Mucosa of descending colon (tissue), 3 donors: ENCODE measurements around the gene ZSWIM6. TPM values are rescaled to one million over a fixed set of nuclear protein-coding genes. Genes with fewer than 3 reads are reported as not detected.
"Not testable (repeated sequence)": the region's sequence is repeated elsewhere in the genome, so short reads cannot be mapped to it uniquely, and the experiment has no call there.

Experiments
- ATAC-seq: fragments of 200-7000 bp; cut with Tn5 transposase; one replicate; pipeline ENCODE4 v1.9.1; 2020; ENCODE audit warnings: mild to moderate bottlenecking, moderate library complexity
- DNase-seq, 3 donors: peaks; one replicate each; pipeline ENCODE4 v3.0.0-alpha.2; 2020
- H3K36me3 ChIP-seq: fragments of 200-600 bp; one replicate; pipeline ENCODE4 v1.8.0; 2021; ENCODE audit warnings: low read depth, mild to moderate bottlenecking
- H3K4me1 ChIP-seq: fragments of 200-600 bp; one replicate; pipeline ENCODE4 v1.8.0; 2021; ENCODE audit warnings: low read depth, mild to moderate bottlenecking
- H3K4me3 ChIP-seq: fragments of 200-600 bp; one replicate; pipeline ENCODE4 v1.8.0; 2021; ENCODE audit warnings: mild to moderate bottlenecking
- H3K9me3 ChIP-seq: fragments of 200-600 bp; one replicate; pipeline ENCODE4 v1.8.0; 2021; ENCODE audit warnings: mild to moderate bottlenecking
- CTCF ChIP-seq: fragments of 200-600 bp; IDR thresholded peaks from one replicate; pipeline ENCODE4 v1.8.0; 2022; ENCODE audit warnings: antibody characterized with exemption, mild to moderate bottlenecking
- intact Hi-C, 2 donors: fragments of 100-400 bp; cut with DNase I in 1 of 2; cut with micrococcal nuclease in 1 of 2; formaldehyde crosslinking; loops; one replicate each; pipeline versions ENCODE4 v1.11.0 to v1.11.1; 2022; cut with DNase I, micrococcal nuclease
- total RNA-seq, 3 donors: library from RNA; stranded (reverse); fragmentation: NEBNext Ultra II Directional in 2 of 3; extraction: Animal tissue kit (Norgen Biotek cat#: 25700) in 2 of 3; gene quantifications; one replicate each; pipeline versions ENCODE4 v1.2.1 to v1.2.4, GENCODE V29; 2021 to 2023
- donor health status: DM: no; HTN: no; CAD: no; lungs with moderate emphysema.
- donor health status: DM: no; HTN: no; CAD: no.
- donor health status: DM: no; HTN: yes; CAD: no.

Gene ZSWIM6
- total RNA-seq, 3 donors from 2014 or later: 26.2 to 39.4 (median 27.8) TPM

GRCh38 chr5:61399679-61400078 is 67.6 kb downstream of the ZSWIM6 start:
- intact Hi-C loops: no loop called here
- H3K9me3 ChIP-seq: no peaks in the 10 kb centered on the region
- H3K4me1 ChIP-seq: no peaks in the 10 kb centered on the region
- no peak for TF ChIP-seq CTCF
- no peaks in the 10 kb centered on the region for H3K36me3 ChIP-seq
- no peak overlapping the region for H3K4me3 ChIP-seq
- ATAC-seq (no peak), DNase-seq (no peak)

GRCh38 chr5:61401726-61402125 is 69.7 kb downstream of the ZSWIM6 start:
- no peak for ATAC-seq
- no peaks in the 10 kb centered on the region for H3K36me3 ChIP-seq
- DNase-seq: no peak
- H3K4me1 ChIP-seq: no peaks in the 10 kb centered on the region
- no peak for TF ChIP-seq CTCF
- H3K4me3 ChIP-seq: no peak overlapping the region
- intact Hi-C loops: no loop called here
- H3K9me3 ChIP-seq: no peaks in the 10 kb centered on the region

GRCh38 chr5:61402244-61402823 is 70.3 kb downstream of the ZSWIM6 start:
- Histone ChIP-seq H3K4me1 (no peaks in the 10 kb centered on the region), H3K4me3 (no peak overlapping the region), H3K9me3 (no peaks in the 10 kb centered on the region), H3K36me3 (no peaks in the 10 kb centered on the region)
- DNase-seq (no peak), ATAC-seq (no peak)
- intact Hi-C loops: no loop called here
- TF ChIP-seq CTCF: no peak

GRCh38 chr5:61402970-61403900 is 71.2 kb downstream of the ZSWIM6 start:
- no peaks in the 10 kb centered on the region for H3K36me3 ChIP-seq
- no peak for DNase-seq
- no peak overlapping the region for H3K4me3 ChIP-seq
- H3K4me1 ChIP-seq: no peaks in the 10 kb centered on the region
- TF ChIP-seq CTCF: no peak
- no peaks in the 10 kb centered on the region for H3K9me3 ChIP-seq
- ATAC-seq: no peak
- intact Hi-C loops: no loop called here

GRCh38 chr5:61405511-61406295 is 73.6 kb downstream of the ZSWIM6 start:
- Histone ChIP-seq H3K4me1 (peaks cover 7% of the 10 kb centered on the region), H3K4me3 (no peak overlapping the region), H3K9me3 (no peaks in the 10 kb centered on the region), H3K36me3 (no peaks in the 10 kb centered on the region)
- no peak for ATAC-seq
- TF ChIP-seq CTCF: no peak
- intact Hi-C loops: no loop called here
- no peak for DNase-seq

- intact Hi-C loops, H3K9me3 ChIP-seq, ATAC-seq, DNase-seq, H3K4me3 ChIP-seq, H3K36me3 ChIP-seq: not testable (repeated sequence)
- H3K4me1 ChIP-seq: peaks cover 12% of the 10 kb centered on the region
Measured at GRCh38 chr5:61406497-61406896, 74.4 kb downstream of the ZSWIM6 start.
